Measurements from ENCODE around the gene NTS.
A peak's percentile ranks its signal among the peaks of the same experiment; 100 is the strongest.

Gene NTS

GRCh38 chr12:85874031-85874461, at the start of gene NTS:
NTS (plus strand) TSS chr12:85874295; CDS start chr12:85874404, 109 bp downstream.
- Histone ChIP-seq H3K27me3 (ENCODE audit: control insufficient read depth, insufficient read depth, low read length) (no peaks in the 10 kb centered on the region), H3K4me3 (ENCODE audit: low read length) (no peak within 1 kb of the TSS), H3K4me1 (ENCODE audit: control insufficient read depth, insufficient read depth, low read length) (no peaks in the 10 kb centered on the region), H3K36me3 (ENCODE audit: control insufficient read depth, insufficient read depth, low read length) (no peaks in the 10 kb centered on the region), H3K9ac (ENCODE audit: low read length) (no peak within 1 kb of the TSS), H3K27ac (ENCODE audit: low read depth, low read length) (no peak within 1 kb of the TSS)

DNA sequence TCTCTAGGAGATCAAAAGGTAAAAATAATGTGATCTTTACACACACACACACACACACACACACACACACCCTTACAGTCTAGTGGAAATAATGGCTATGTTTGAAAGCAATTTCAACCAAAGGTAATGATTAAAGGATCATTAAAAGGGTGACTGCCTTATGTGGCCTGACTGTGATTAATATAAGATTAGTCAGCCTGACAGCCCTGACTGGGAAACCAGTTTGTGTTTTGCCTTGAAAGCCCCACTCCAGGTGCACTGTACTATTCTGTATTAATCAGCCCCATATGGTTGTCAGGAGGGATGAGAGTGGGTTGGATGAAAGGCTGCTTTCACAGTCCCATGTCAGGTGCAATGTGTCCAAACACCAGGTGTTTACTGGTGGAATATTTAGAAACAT, 48.3 kb upstream of the NTS start:
- no peak overlapping the region for H3K27ac ChIP-seq (ENCODE audit: low read depth, low read length)
- no peaks in the 10 kb centered on the region for H3K36me3 ChIP-seq (ENCODE audit: control insufficient read depth, insufficient read depth, low read length)
- H3K4me1 ChIP-seq (ENCODE audit: control insufficient read depth, insufficient read depth, low read length), result no peaks in the 10 kb centered on the region

GRCh38 chr12:85828576-85828975, 45.5 kb upstream of the NTS start:
- Histone ChIP-seq H3K27me3 (ENCODE audit: control insufficient read depth, insufficient read depth, low read length) (no peaks in the 10 kb centered on the region), H3K9ac (ENCODE audit: low read length) (no peak overlapping the region), H3K4me3 (ENCODE audit: low read length) (no peak overlapping the region), H3K27ac (ENCODE audit: low read depth, low read length) (no peak overlapping the region), H3K36me3 (ENCODE audit: control insufficient read depth, insufficient read depth, low read length) (no peaks in the 10 kb centered on the region), H3K4me1 (ENCODE audit: control insufficient read depth, insufficient read depth, low read length) (no peaks in the 10 kb centered on the region)

More for the DNA sequence above, 48.3 kb upstream of the NTS start:
- H3K4me3 ChIP-seq (ENCODE audit: low read length), result no peak overlapping the region
- no peaks in the 10 kb centered on the region for H3K27me3 ChIP-seq (ENCODE audit: control insufficient read depth, insufficient read depth, low read length)
- no peak overlapping the region for H3K9ac ChIP-seq (ENCODE audit: low read length)

DNA sequence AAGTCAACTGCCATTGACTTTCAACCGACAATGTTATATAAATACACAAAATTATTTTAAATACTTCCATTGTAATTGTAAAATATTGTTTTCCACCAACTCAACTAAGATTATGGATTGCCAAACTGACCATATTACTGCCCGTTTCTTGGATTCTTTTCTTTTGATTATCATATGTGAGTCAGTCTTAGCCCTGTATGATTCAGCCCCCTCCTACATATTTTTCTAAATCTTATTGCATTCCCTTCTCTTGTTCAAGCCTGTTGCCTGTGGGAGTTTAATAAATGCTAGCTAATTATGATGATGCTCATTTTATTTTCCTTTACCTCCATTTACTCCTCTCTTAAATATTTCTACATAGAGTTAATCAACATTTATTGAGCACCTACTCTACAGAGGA, 44.7 kb upstream of the NTS start:
- H3K9ac ChIP-seq (ENCODE audit: low read length), result no peak overlapping the region
- H3K4me3 ChIP-seq (ENCODE audit: low read length), result no peak overlapping the region
- no peaks in the 10 kb centered on the region for H3K36me3 ChIP-seq (ENCODE audit: control insufficient read depth, insufficient read depth, low read length)
- H3K4me1 ChIP-seq (ENCODE audit: control insufficient read depth, insufficient read depth, low read length), result no peaks in the 10 kb centered on the region
- H3K27ac ChIP-seq (ENCODE audit: low read depth, low read length), result no peak overlapping the region
- H3K27me3 ChIP-seq (ENCODE audit: control insufficient read depth, insufficient read depth, low read length), result no peaks in the 10 kb centered on the region

DNA sequence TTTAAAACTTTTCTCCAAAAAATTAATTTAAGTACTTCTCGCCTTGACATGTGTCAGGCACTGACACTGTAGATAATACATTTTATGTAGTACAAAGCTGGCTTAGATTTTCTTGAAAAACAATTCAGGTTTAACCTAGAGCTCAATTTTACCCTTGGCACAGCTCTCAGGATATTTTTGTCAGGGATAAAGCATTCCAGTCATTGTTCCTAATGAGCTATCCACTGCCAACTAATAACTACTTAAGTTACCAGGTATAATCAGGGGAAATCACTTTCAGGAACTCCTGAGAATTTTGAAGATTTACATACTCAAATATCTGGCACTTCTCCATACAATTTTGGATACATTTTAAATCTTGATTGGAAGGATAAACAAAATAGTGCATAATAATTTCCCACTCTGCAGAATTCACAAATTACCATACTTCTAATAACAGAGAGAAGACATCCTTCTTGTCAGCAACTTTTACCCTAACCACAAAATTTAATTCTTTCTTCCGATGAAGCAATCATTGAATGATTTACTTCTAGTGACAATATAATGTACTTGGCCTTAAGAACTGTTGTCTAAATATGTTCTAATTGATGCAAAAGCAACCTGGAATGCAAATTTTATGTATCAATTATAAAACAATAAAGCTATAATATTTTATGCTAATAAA, 42.6 kb upstream of the NTS start:
- Histone ChIP-seq H3K27me3 (ENCODE audit: control insufficient read depth, insufficient read depth, low read length) (no peaks in the 10 kb centered on the region), H3K36me3 (ENCODE audit: control insufficient read depth, insufficient read depth, low read length) (no peaks in the 10 kb centered on the region), H3K27ac (ENCODE audit: low read depth, low read length) (no peak overlapping the region), H3K4me1 (ENCODE audit: control insufficient read depth, insufficient read depth, low read length) (peaks cover 2% of the 10 kb centered on the region), H3K9ac (ENCODE audit: low read length) (no peak overlapping the region), H3K4me3 (ENCODE audit: low read length) (no peak overlapping the region)

DNA sequence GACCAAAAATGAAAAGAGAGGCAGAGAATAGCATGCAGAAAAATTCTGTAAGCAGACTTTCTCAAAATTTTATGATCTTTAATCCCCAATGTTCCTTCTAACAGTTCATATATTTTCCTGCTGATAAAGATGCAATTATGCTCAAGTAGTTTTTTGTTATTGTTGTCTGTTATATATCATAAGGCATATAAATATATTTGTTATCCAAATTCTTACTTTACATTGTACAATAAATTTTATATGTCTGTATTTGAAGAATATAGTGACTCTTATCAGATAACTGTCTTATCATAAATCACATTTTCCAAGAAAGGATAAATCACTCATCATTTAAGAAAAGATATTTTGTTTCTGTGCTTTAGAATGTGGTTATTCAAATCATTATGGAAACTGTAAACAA, 40.5 kb upstream of the NTS start:
- Histone ChIP-seq H3K27me3 (ENCODE audit: control insufficient read depth, insufficient read depth, low read length) (no peaks in the 10 kb centered on the region), H3K4me1 (ENCODE audit: control insufficient read depth, insufficient read depth, low read length) (peaks cover 2% of the 10 kb centered on the region), H3K9ac (ENCODE audit: low read length) (no peak overlapping the region), H3K36me3 (ENCODE audit: control insufficient read depth, insufficient read depth, low read length) (no peaks in the 10 kb centered on the region), H3K4me3 (ENCODE audit: low read length) (no peak overlapping the region), H3K27ac (ENCODE audit: low read depth, low read length) (no peak overlapping the region)

DNA sequence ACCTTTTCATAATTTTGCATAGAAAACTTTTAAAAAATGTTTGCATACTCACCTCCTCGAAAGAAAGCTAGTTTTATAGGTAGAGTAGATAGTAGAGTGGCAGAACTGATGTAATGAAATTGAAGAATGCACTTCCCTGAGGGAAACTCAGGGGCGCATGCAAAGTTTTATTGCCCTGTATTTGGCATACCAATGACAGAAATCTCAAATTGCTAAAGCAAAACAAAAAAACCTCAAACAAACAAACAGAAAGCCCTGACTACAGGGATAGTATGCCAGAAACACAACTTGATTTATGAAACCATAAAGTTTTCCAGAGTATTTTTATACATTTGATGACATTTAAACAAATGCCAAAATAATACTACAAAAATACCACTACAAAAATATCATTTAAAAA, 39.7 kb upstream of the NTS start:
- no peaks in the 10 kb centered on the region for H3K36me3 ChIP-seq (ENCODE audit: control insufficient read depth, insufficient read depth, low read length)
- no peak overlapping the region for H3K27ac ChIP-seq (ENCODE audit: low read depth, low read length)
- peaks cover 2% of the 10 kb centered on the region for H3K4me1 ChIP-seq (ENCODE audit: control insufficient read depth, insufficient read depth, low read length)
- no peaks in the 10 kb centered on the region for H3K27me3 ChIP-seq (ENCODE audit: control insufficient read depth, insufficient read depth, low read length)
- H3K9ac ChIP-seq (ENCODE audit: low read length), result no peak overlapping the region
- H3K4me3 ChIP-seq (ENCODE audit: low read length), result no peak overlapping the region

DNA sequence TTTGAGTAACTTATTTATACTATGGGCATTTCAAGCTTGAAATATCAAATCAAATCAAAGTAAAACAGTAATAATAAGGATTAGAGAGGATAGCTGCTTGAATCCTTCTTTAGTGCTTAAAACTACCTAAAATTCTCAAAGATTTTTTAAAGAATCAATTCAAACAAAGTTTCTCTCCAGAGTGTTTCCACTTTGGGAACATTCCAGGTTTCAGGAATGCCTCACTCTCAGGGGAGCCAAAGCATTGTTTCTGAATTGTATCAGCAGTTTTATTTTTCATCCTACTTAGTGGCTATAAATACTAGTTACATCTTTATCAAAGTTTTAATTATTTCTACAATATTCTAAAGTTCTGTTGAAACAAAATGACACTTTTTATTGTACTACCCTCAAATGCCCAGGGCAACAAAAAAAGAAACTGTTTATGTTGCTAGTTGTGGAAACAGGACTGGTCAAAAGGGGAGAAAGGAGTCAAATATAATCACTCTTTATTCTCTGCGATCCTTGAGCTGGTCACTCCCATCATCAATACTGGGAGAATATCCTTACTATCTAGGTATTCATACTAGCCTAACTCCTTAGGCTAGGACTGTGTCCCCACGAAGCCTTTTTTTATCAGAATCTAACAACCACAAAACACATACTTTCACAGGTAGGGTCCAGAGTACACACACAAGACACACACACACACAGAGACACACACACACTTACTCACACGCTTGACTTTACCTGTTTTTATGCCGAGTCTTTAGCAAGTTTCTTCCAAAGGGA, 38.5 kb upstream of the NTS start:
- peaks cover 2% of the 10 kb centered on the region for H3K4me1 ChIP-seq (ENCODE audit: control insufficient read depth, insufficient read depth, low read length)
- H3K27ac ChIP-seq (ENCODE audit: low read depth, low read length), result peak overlapping the region; percentile 35
- no peaks in the 10 kb centered on the region for H3K27me3 ChIP-seq (ENCODE audit: control insufficient read depth, insufficient read depth, low read length)
- H3K9ac ChIP-seq (ENCODE audit: low read length), result no peak overlapping the region
- H3K36me3 ChIP-seq (ENCODE audit: control insufficient read depth, insufficient read depth, low read length), result no peaks in the 10 kb centered on the region
- peak overlapping the region; percentile 59 for H3K4me3 ChIP-seq (ENCODE audit: low read length)

DNA sequence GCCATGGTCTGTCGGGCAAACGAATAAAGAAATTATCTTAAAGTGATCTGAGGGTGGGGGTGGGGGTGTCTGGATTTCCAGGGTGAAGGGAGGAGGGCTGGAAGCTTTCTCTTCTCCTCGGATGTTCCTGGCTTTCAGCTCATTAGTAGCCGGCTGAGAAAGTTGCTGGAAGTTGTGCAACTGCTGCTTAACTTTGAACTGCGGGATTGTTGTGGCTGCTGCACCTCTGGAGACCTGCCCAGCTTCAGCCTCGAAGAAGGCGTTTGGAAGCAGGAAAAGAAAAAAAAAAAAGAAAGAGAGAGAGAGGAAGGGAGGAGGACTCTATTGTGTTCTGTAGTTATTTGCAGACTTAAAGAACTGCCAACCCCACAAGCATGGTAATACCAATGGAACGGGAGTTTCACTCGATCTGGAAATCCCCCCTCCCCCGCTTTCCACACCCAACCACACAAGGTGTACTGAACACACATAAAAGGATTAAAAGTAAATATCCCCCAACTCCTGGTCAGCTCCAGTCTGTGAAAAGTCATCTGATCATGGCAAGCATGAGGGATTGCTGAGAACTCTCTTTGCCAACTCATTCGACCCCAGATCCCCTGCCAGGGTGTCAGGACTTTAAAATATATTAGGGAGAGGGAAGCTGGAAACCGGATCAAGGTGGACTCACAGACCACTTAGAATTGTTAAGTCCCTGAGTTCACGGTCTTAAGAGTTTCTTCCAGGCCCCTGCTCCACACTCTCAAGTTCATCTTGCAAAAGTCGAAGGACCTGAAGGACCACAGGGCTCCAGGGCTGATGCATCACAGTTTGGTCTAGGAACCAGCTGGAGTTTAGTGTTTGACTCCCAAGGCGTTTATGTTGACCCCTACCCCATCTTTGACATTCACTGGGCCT, 37.7 kb upstream of the NTS start, which contains the start of gene RASSF9:
Gene RASSF9, minus strand, starts transcription at position 213 of the 894 bp plus-strand sequence. Its CDS starts 208 bp downstream, at position 5.
- Histone ChIP-seq H3K9ac (ENCODE audit: low read length) (no peak within 1 kb of the TSS), H3K36me3 (ENCODE audit: control insufficient read depth, insufficient read depth, low read length) (no peaks in the 10 kb centered on the region), H3K27me3 (ENCODE audit: control insufficient read depth, insufficient read depth, low read length) (no peaks in the 10 kb centered on the region), H3K27ac (ENCODE audit: low read depth, low read length) (peak within 1 kb of the TSS; percentile 35), H3K4me1 (ENCODE audit: control insufficient read depth, insufficient read depth, low read length) (peaks cover 2% of the 10 kb centered on the region), H3K4me3 (ENCODE audit: low read length) (peak within 1 kb of the TSS; percentile 59)

GRCh38 chr12:85843606-85844310, 30.3 kb upstream of the NTS start:
- Histone ChIP-seq H3K4me1 (ENCODE audit: control insufficient read depth, insufficient read depth, low read length) (no peaks in the 10 kb centered on the region), H3K4me3 (ENCODE audit: low read length) (no peak overlapping the region), H3K27ac (ENCODE audit: low read depth, low read length) (no peak overlapping the region), H3K27me3 (ENCODE audit: control insufficient read depth, insufficient read depth, low read length) (no peaks in the 10 kb centered on the region), H3K9ac (ENCODE audit: low read length) (no peak overlapping the region), H3K36me3 (ENCODE audit: control insufficient read depth, insufficient read depth, low read length) (no peaks in the 10 kb centered on the region)

DNA sequence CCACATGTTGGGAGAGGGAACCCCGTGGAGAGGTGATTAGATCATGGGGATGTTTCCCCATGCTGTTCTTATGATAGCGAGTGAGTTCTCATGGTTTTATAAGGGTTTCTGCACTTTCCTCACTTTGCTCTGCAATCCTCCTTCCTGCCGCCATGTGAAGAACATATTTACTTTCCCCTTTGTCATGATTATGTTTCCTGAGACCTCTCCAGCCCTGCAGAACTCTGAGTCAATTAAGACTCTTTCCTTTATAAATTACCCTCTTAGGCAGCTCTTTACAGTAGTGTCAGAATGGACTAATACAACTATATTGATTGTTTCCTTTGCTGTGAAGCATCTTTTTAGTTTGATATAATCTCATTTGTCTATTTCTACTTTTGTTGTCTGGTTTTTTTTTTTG, 24.8 kb upstream of the NTS start:
- no peaks in the 10 kb centered on the region for H3K36me3 ChIP-seq (ENCODE audit: control insufficient read depth, insufficient read depth, low read length)
- no peaks in the 10 kb centered on the region for H3K4me1 ChIP-seq (ENCODE audit: control insufficient read depth, insufficient read depth, low read length)
- no peak overlapping the region for H3K4me3 ChIP-seq (ENCODE audit: low read length)
- no peak overlapping the region for H3K27ac ChIP-seq (ENCODE audit: low read depth, low read length)
- H3K27me3 ChIP-seq (ENCODE audit: control insufficient read depth, insufficient read depth, low read length), result no peaks in the 10 kb centered on the region
- H3K9ac ChIP-seq (ENCODE audit: low read length), result no peak overlapping the region

GRCh38 chr12:85855305-85855704, 18.8 kb upstream of the NTS start:
- no peak overlapping the region for H3K4me3 ChIP-seq (ENCODE audit: low read length)
- no peaks in the 10 kb centered on the region for H3K36me3 ChIP-seq (ENCODE audit: control insufficient read depth, insufficient read depth, low read length)
- no peaks in the 10 kb centered on the region for H3K27me3 ChIP-seq (ENCODE audit: control insufficient read depth, insufficient read depth, low read length)
- no peak overlapping the region for H3K27ac ChIP-seq (ENCODE audit: low read depth, low read length)
- H3K9ac ChIP-seq (ENCODE audit: low read length), result no peak overlapping the region
- H3K4me1 ChIP-seq (ENCODE audit: control insufficient read depth, insufficient read depth, low read length), result no peaks in the 10 kb centered on the region

All from rectal smooth muscle tissue (tissue), 1 donor.